ACC112 (cell line): ENCODE measurements around the gene GGCT.

Experiments
- H2AFZ ChIP-seq: fragments of 200-600 bp; sonication (generic); one replicate; pipeline ENCODE4 v1.6.0; 2017; ENCODE audit warnings: antibody characterized with exemption, low read length; ENCODE audit not compliant: unreplicated experiment
- H3K27ac ChIP-seq: fragments of 200-600 bp; sonication (generic); 2 replicates; pipeline ENCODE4 v1.5.1; 2014; ENCODE audit warnings: low read depth, mild to moderate bottlenecking, antibody characterized with exemption, low read length, moderate library complexity
- H3K27me3 ChIP-seq: fragments of 200-600 bp; sonication (generic); 2 replicates; pipeline ENCODE4 v1.6.1; 2014; ENCODE audit warnings: mild to moderate bottlenecking, antibody characterized with exemption, low read length, moderate library complexity, mixed read lengths; ENCODE audit not compliant: insufficient read depth
- H3K36me3 ChIP-seq: fragments of 200-600 bp; sonication (generic); 2 replicates; pipeline ENCODE4 v1.6.1; 2016; ENCODE audit warnings: mild to moderate bottlenecking, antibody characterized with exemption, low read length, moderate library complexity, mixed read lengths; ENCODE audit not compliant: insufficient read depth
- H3K4me1 ChIP-seq: fragments of 200-600 bp; sonication (generic); one replicate; pipeline ENCODE4 v1.6.1; 2016; ENCODE audit warnings: low read length, mixed read lengths; ENCODE audit not compliant: insufficient read depth, unreplicated experiment, control insufficient read depth
- H3K4me3 ChIP-seq: fragments of 200-600 bp; sonication (generic); 2 replicates; pipeline ENCODE4 v1.5.1; 2014; ENCODE audit warnings: mild to moderate bottlenecking, low read depth, low read length
- H3K79me2 ChIP-seq: fragments of 200-600 bp; sonication (generic); one replicate; pipeline ENCODE4 v1.6.0; 2016; ENCODE audit warnings: low read length; ENCODE audit not compliant: control insufficient read depth, unreplicated experiment, insufficient read depth

GGCT gene

GRCh38 chr7:30478349-30479201, 26.1 kb downstream of the GGCT start, which contains the start of gene NOD1:
Gene NOD1 (minus strand): TSS chr7:30478784. CDS start chr7:30456921, 21,863 bp downstream.
- Histone ChIP-seq H3K4me3 (peak within 1 kb of the TSS; percentile 86), H3K27me3 (no peaks in the 10 kb centered on the region), H3K4me1 (peaks cover 37% of the 10 kb centered on the region), H3K36me3 (no peaks in the 10 kb centered on the region), H3K27ac (peak within 1 kb of the TSS; percentile 81), H3K79me2 (peaks cover 33% of the 10 kb centered on the region), H2AFZ (peak within 1 kb of the TSS; percentile 70)

- peaks cover 57% of the 10 kb centered on the region for H3K4me1 ChIP-seq
- peaks cover 47% of the 10 kb centered on the region for H3K79me2 ChIP-seq
- peak overlapping the region; percentile 94; the same call in 1 of the 2 replicates for H3K27ac ChIP-seq
- H3K4me3 ChIP-seq = peak overlapping the region; percentile 86
- no peaks in the 10 kb centered on the region for H3K36me3 ChIP-seq
- no peak overlapping the region for H2AFZ ChIP-seq
- no peaks in the 10 kb centered on the region for H3K27me3 ChIP-seq
Measured at GRCh38 chr7:30476459-30477145, 28.0 kb downstream of the GGCT start.

- Histone ChIP-seq H3K79me2 (peaks cover 55% of the 10 kb centered on the region), H3K4me3 (peak overlapping the region; percentile 5; the same call in 1 of the 2 replicates), H3K36me3 (no peaks in the 10 kb centered on the region), H3K4me1 (peaks cover 67% of the 10 kb centered on the region), H2AFZ (no peak overlapping the region), H3K27me3 (no peaks in the 10 kb centered on the region), H3K27ac (peak overlapping the region; percentile 94)
Measured at GRCh38 chr7:30475580-30475979, 29.0 kb downstream of the GGCT start.

GRCh38 chr7:30474893-30475292, 29.7 kb downstream of the GGCT start:
- peaks cover 55% of the 10 kb centered on the region for H3K79me2 ChIP-seq
- H3K27ac ChIP-seq = peak overlapping the region; percentile 94
- no peak overlapping the region for H3K4me3 ChIP-seq
- peaks cover 74% of the 10 kb centered on the region for H3K4me1 ChIP-seq
- H3K36me3 ChIP-seq = no peaks in the 10 kb centered on the region
- H2AFZ ChIP-seq = no peak overlapping the region
- H3K27me3 ChIP-seq = no peaks in the 10 kb centered on the region

GRCh38 chr7:30474485-30474884, 30.1 kb downstream of the GGCT start:
- no peak overlapping the region for H2AFZ ChIP-seq
- H3K79me2 ChIP-seq = peaks cover 55% of the 10 kb centered on the region
- no peaks in the 10 kb centered on the region for H3K36me3 ChIP-seq
- peak overlapping the region; percentile 94 for H3K27ac ChIP-seq
- H3K4me1 ChIP-seq = peaks cover 78% of the 10 kb centered on the region
- H3K4me3 ChIP-seq = no peak overlapping the region
- no peaks in the 10 kb centered on the region for H3K27me3 ChIP-seq

- Histone ChIP-seq H3K36me3 (no peaks in the 10 kb centered on the region), H2AFZ (no peak overlapping the region), H3K79me2 (peaks cover 56% of the 10 kb centered on the region), H3K27me3 (no peaks in the 10 kb centered on the region), H3K4me3 (no peak overlapping the region), H3K27ac (peak overlapping the region; percentile 94), H3K4me1 (peaks cover 83% of the 10 kb centered on the region)
Measured at GRCh38 chr7:30473903-30474302, 30.7 kb downstream of the GGCT start.

- H3K4me1 ChIP-seq = peaks cover 91% of the 10 kb centered on the region
- H3K27ac ChIP-seq = peak overlapping the region; percentile 94
Measured at GRCh38 chr7:30472784-30473775, 31.5 kb downstream of the GGCT start.

GRCh38 chr7:30472081-30472783, 32.4 kb downstream of the GGCT start:
- Histone ChIP-seq H2AFZ (no peak overlapping the region), H3K27me3 (no peaks in the 10 kb centered on the region), H3K4me3 (no peak overlapping the region), H3K4me1 (peaks cover 90% of the 10 kb centered on the region), H3K36me3 (no peaks in the 10 kb centered on the region), H3K79me2 (peaks cover 65% of the 10 kb centered on the region), H3K27ac (peak overlapping the region; percentile 94)

More at GRCh38 chr7:30472784-30473775, 31.5 kb downstream of the GGCT start:
- no peaks in the 10 kb centered on the region for H3K27me3 ChIP-seq
- H3K79me2 ChIP-seq = peaks cover 64% of the 10 kb centered on the region
- no peak overlapping the region for H2AFZ ChIP-seq
- peak overlapping the region; percentile 19; the same call in 1 of the 2 replicates for H3K4me3 ChIP-seq
- no peaks in the 10 kb centered on the region for H3K36me3 ChIP-seq

- no peak overlapping the region for H2AFZ ChIP-seq
- peaks cover 81% of the 10 kb centered on the region for H3K4me1 ChIP-seq
- peak overlapping the region; percentile 94 for H3K27ac ChIP-seq
- no peaks in the 10 kb centered on the region for H3K27me3 ChIP-seq
- peaks cover 61% of the 10 kb centered on the region for H3K79me2 ChIP-seq
- no peaks in the 10 kb centered on the region for H3K36me3 ChIP-seq
- H3K4me3 ChIP-seq = no peak overlapping the region
Measured at GRCh38 chr7:30471205-30471604, 33.4 kb downstream of the GGCT start.
